Psoas muscle (tissue), 8 donors: ENCODE results near the gene RAVER1. TPM values are rescaled to one million over a fixed set of nuclear protein-coding genes. Genes with fewer than 3 reads are reported as not detected.

Experiments used
- ATAC-seq, 4 donors: fragments of 200-7000 bp; cut with Tn5 transposase; one replicate each; pipeline ENCODE4 v1.9.1; 2020; ENCODE audit warnings: moderate library complexity in 3 of 4, mild to moderate bottlenecking in 2 of 4
- DNase-seq, 2 donors: peaks; one replicate each; pipeline ENCODE4 v3.0.0-alpha.2; 2020
- H3K27ac ChIP-seq: fragments of 200-600 bp; one replicate; pipeline ENCODE4 v1.8.0; 2022
- H3K27me3 ChIP-seq, 3 donors: fragments of 200-600 bp in 1 of 3; one replicate each; pipeline versions ENCODE4 v1.6.1 to v1.8.0; 2013 to 2022; ENCODE audit warnings: low read length in 2 of 3, mild to moderate bottlenecking in 2 of 3, moderate library complexity in 1 of 3; ENCODE audit not compliant: insufficient read depth in 3 of 3
- H3K36me3 ChIP-seq, 2 donors: fragments of 200-600 bp in 1 of 2; one replicate each; pipeline versions ENCODE4 v1.6.1 to v1.8.0; 2013 to 2022; ENCODE audit warnings: low read depth in 1 of 2, mild to moderate bottlenecking in 1 of 2, moderate library complexity in 1 of 2; ENCODE audit not compliant: insufficient read depth in 1 of 2
- H3K4me1 ChIP-seq: fragments of 200-600 bp; one replicate; pipeline ENCODE4 v1.8.0; 2022
- H3K4me3 ChIP-seq: fragments of 200-600 bp; one replicate; pipeline ENCODE4 v1.8.0; 2022; ENCODE audit warnings: mild to moderate bottlenecking
- H3K9me3 ChIP-seq: fragments of 200-600 bp; one replicate; pipeline ENCODE4 v1.8.0; 2022
- WGBS, 3 donors: extraction: QIAGEN DNeasy Blood & Tissue Kit; methylation state at CpG; one replicate each; pipeline versions ENCODE4 v1.1.6 to v1.1.7; 2013; 5-methylcytosine and 5-hydroxymethylcytosine counted together
- intact Hi-C, 2 donors: fragments of 100-400 bp; cut with DNase I; formaldehyde crosslinking; loops; one replicate each; pipeline versions ENCODE4 v1.11.0 to v1.14.2; 2022
- polyA plus RNA-seq, 3 donors: library from polyadenylated mRNA; stranded (reverse); fragments of 200-250 nt; gene quantifications; one replicate each; pipeline ENCODE4 v1.2.3, GENCODE V29; 2013
- total RNA-seq, 4 donors: library from RNA; stranded (reverse); fragmentation: NEBNext Ultra II Directional in 2 of 4; extraction: Animal tissue kit (Norgen Biotek cat#: 25700) in 2 of 4; gene quantifications; one replicate each; pipeline versions ENCODE4 v1.2.1 to v1.2.4, GENCODE V29; 2021 to 2023
- TF ChIP-seq, protein P1 (sequence below): fragments of 200-600 bp; IDR thresholded peaks from one replicate; pipeline ENCODE4 v1.8.0; 2022; ENCODE audit warnings: antibody characterized with exemption
- donor health status: healthy with polysubstance abuse.
- donor health status: DM: no; HTN: no; CAD: no; lungs with moderate emphysema.
- donor health status: Bipolar disorder and iron deficiency.
- donor health status: healthy.
- donor health status: DM: yes; HTN: yes; CAD: no.
- donor health status: DM: no; HTN: no; CAD: no.
- donor health status: DM: no; HTN: no; CAD: no.
- donor health status: DM: yes; HTN: yes; CAD: no.

The RAVER1 gene
- total and polyA plus RNA-seq, 7 donors, result 4.3 to 11.2 (median 8.2) TPM

DNA sequence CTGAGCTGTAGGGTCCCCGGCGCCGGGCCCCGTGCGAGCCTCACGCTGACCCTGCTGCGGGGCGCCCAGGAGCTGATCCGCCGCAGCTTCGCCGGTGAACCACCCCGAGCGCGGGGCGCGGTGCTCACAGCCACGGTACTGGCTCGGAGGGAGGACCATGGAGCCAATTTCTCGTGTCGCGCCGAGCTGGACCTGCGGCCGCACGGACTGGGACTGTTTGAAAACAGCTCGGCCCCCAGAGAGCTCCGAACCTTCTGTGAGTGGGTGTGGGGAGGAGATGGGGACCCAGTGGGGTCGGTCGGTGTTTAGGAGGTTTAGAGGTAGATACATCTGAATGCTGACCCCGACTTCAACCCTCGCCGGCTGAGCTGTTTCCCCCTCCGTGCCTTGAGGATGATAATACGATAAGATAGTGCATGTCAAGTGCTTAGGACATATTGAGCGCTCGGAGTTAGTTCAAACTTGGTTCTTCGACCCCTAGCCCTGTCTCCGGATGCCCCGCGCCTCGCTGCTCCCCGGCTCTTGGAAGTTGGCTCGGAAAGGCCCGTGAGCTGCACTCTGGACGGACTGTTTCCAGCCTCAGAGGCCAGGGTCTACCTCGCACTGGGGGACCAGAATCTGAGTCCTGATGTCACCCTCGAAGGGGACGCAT lies 41.6 kb downstream of the RAVER1 start:
- no peaks in the 10 kb centered on the region for H3K36me3 ChIP-seq
- H3K27ac ChIP-seq, result no peak overlapping the region
- peaks cover 43% of the 10 kb centered on the region for H3K4me1 ChIP-seq
- intact Hi-C loops, result no loop called here
- TF ChIP-seq, protein P1, sequence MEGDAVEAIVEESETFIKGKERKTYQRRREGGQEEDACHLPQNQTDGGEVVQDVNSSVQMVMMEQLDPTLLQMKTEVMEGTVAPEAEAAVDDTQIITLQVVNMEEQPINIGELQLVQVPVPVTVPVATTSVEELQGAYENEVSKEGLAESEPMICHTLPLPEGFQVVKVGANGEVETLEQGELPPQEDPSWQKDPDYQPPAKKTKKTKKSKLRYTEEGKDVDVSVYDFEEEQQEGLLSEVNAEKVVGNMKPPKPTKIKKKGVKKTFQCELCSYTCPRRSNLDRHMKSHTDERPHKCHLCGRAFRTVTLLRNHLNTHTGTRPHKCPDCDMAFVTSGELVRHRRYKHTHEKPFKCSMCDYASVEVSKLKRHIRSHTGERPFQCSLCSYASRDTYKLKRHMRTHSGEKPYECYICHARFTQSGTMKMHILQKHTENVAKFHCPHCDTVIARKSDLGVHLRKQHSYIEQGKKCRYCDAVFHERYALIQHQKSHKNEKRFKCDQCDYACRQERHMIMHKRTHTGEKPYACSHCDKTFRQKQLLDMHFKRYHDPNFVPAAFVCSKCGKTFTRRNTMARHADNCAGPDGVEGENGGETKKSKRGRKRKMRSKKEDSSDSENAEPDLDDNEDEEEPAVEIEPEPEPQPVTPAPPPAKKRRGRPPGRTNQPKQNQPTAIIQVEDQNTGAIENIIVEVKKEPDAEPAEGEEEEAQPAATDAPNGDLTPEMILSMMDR, result no peak
- DNase-seq (no peak), ATAC-seq (peak in 3 of 4 donors; percentile 10 to 23 (median 12))
- WGBS, 3 donors, result 1 to 2% (median 2%) methylated on average over 45 to 49 of the region's 49 CpGs
- peak overlapping the region; percentile 64 for H3K4me3 ChIP-seq
- H3K27me3 ChIP-seq, result peaks cover 0 to 100% (median 66%) of the 10 kb centered on the region in 3 donors
- no peaks in the 10 kb centered on the region for H3K9me3 ChIP-seq

DNA sequence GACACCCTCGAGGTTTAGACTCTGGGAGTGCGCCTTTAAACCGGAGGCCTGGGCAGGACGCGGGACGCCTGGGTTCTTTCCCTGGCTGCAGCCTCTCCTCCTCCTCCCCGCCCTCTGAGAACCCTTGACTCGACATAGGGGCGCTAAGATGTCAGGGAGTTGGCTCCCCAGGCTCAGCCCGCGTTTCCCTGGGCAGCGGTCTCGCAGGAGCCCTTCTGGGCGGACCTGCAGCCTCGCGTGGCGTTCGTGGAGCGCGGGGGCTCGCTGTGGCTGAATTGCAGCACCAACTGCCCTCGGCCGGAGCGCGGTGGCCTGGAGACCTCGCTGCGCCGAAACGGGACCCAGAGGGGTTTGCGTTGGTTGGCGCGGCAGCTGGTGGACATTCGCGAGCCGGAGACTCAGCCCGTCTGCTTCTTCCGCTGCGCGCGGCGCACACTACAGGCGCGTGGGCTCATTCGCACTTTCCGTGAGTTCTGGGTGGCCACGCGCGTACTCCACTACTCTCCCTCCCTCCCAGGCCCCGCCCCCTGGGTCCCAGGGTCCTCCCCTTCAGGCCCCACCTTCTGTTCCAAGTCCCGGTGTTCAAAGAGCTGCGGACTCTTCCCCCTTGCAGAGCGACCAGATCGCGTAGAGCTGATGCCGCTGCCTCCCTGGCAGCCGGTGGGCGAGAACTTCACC lies 42.3 kb downstream of the RAVER1 start:
- Histone ChIP-seq H3K27ac (no peak overlapping the region), H3K36me3 (no peaks in the 10 kb centered on the region), H3K4me1 (peaks cover 43% of the 10 kb centered on the region), H3K27me3 (peaks cover 0 to 95% (median 62%) of the 10 kb centered on the region in 3 donors), H3K9me3 (no peaks in the 10 kb centered on the region), H3K4me3 (peak overlapping the region; percentile 64)
- DNase-seq, result peak in 1 of 2 donors; percentile 64
- WGBS, 3 donors, result 0 to 1% (median 1%) methylated on average over 47 to 57 of the region's 57 CpGs
- ATAC-seq, result peak in 3 of 4 donors; percentile 21 to 35 (median 27)
- intact Hi-C loops, result no loop called here
- TF ChIP-seq, protein P1, result no peak

DNA sequence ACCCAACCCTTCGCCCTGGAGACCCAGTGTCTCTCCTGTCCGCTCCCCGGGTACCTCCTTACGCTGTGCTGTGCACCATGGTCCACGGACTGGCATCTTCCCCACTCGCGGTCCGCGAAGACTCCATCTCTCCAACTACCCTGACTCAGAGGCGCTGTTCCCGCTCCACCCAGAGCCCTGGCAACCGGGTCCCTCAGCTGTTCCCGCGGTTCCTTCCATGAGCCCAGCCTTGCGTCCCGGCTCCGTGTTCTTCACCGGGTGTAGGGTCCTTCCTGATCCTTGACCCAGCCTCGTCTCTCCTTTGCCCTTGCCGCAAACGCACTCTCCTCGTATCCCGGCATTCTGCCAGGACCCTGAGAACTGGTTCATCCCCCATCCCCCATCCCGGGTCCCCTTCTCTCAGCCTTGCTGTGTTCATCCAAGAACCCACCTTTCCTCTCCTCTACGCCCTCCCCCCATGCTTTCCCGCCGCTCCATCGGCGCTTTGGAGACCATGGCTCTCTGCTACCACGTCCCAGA lies 42.9 kb downstream of the RAVER1 start:
- peaks cover 0 to 6% of the 10 kb centered on the region in 2 donors for H3K36me3 ChIP-seq
- TF ChIP-seq, protein P1, result no peak
- intact Hi-C loops, result no loop called here
- WGBS, 3 donors, result 0 to 2% (median 2%) methylated on average over 30 of the region's 30 CpGs
- DNase-seq, result no peak
- peaks cover 0 to 92% (median 59%) of the 10 kb centered on the region in 3 donors for H3K27me3 ChIP-seq
- H3K4me1 ChIP-seq, result peaks cover 43% of the 10 kb centered on the region
- H3K27ac ChIP-seq, result no peak overlapping the region
- no peaks in the 10 kb centered on the region for H3K9me3 ChIP-seq
- peak in 2 of 4 donors; percentile 6 to 11 for ATAC-seq
- H3K4me3 ChIP-seq, result peak overlapping the region; percentile 64

DNA sequence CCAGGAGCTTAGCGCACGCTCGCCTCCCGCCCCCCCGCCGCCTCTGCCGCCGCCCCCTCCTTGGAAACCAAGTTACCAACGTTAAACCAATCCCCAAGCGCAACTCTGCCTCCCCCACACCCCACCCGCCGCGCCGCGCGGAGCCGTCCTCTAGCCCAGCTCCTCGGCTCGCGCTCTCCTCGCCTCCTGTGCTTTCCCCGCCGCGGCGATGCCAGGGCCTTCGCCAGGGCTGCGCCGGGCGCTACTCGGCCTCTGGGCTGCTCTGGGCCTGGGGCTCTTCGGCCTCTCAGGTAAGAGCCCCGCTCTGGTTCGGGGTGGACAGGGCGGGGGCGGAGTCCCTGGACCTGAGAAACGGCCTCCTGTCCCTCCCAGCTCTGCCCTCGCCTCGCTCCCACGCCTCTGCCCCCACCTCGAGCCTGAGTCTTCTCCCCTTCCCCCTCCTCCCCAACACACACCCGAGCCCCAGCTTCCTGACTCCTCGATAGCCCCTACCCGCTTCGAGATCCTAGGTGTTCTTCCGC lies 43.4 kb downstream of the RAVER1 start, which contains the start of gene ICAM5:
ICAM5 (plus strand) TSS at position 117 of the 521 bp plus-strand sequence; CDS start at position 209, 92 bp downstream.
- H3K4me1 ChIP-seq, result peaks cover 43% of the 10 kb centered on the region
- ATAC-seq (no peak), DNase-seq (no peak)
- TF ChIP-seq, protein P1, result no peak
- H3K27ac ChIP-seq, result no peak within 1 kb of the TSS
- intact Hi-C loops, result no loop called here
- H3K4me3 ChIP-seq, result peak within 1 kb of the TSS; percentile 64
- H3K27me3 ChIP-seq, result peaks cover 0 to 87% (median 54%) of the 10 kb centered on the region in 3 donors
- H3K36me3 ChIP-seq, result peaks cover 0 to 9% of the 10 kb centered on the region in 2 donors
- no peaks in the 10 kb centered on the region for H3K9me3 ChIP-seq
- WGBS, 3 donors, result 1% methylated on average over 25 to 45 of the region's 45 CpGs
